Measurements from ENCODE around the gene AP1G1.

DNA sequence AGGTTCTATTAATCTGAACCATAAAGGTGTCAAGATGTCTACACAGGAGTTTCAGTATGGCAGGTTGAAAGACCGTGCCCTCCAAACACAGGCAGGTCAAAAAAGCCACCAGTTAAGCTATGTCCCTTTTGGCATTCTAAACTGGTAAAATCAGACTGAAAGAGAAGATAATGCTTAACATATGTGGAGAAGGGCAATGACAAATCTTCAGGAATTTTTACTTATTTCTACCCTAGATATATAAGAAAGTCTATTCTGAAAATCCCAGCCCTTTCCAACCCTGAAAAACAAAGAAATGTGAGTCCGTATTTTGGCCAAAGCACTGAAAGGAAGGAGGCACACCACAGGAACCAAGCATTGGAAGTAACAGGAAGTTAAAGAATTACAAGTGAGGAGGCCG is 16.5 kb downstream of the AP1G1 start:
- TF ChIP-seq, protein P1, sequence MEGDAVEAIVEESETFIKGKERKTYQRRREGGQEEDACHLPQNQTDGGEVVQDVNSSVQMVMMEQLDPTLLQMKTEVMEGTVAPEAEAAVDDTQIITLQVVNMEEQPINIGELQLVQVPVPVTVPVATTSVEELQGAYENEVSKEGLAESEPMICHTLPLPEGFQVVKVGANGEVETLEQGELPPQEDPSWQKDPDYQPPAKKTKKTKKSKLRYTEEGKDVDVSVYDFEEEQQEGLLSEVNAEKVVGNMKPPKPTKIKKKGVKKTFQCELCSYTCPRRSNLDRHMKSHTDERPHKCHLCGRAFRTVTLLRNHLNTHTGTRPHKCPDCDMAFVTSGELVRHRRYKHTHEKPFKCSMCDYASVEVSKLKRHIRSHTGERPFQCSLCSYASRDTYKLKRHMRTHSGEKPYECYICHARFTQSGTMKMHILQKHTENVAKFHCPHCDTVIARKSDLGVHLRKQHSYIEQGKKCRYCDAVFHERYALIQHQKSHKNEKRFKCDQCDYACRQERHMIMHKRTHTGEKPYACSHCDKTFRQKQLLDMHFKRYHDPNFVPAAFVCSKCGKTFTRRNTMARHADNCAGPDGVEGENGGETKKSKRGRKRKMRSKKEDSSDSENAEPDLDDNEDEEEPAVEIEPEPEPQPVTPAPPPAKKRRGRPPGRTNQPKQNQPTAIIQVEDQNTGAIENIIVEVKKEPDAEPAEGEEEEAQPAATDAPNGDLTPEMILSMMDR (IDR thresholded peaks at IDR 0.05) = no peak
- TF ChIP-seq POLR2A (IDR thresholded peaks at IDR 0.05) = no peak
